H9 (cell line): ENCODE measurements around the gene NUCB2. TPM values are rescaled to one million over a fixed set of nuclear protein-coding genes. Genes with fewer than 3 reads are reported as not detected.

Source experiments
- DNase-seq: peaks from one replicate; pipeline ENCODE4 v3.0.0-alpha.2; 2017
- H2AFZ ChIP-seq: one replicate; pipeline ENCODE4 v1.6.1; 2013; ENCODE audit warnings: mild to moderate bottlenecking, low read length, control low read depth, moderate library complexity
- H2AK5ac ChIP-seq: 2 replicates; pipeline ENCODE4 v1.6.1; 2013; ENCODE audit warnings: low read length, control low read depth, mixed read lengths; ENCODE audit not compliant: insufficient read length
- H2BK120ac ChIP-seq: one replicate; pipeline ENCODE4 v1.6.1; 2013; ENCODE audit warnings: low read depth, mild to moderate bottlenecking, low read length, control low read depth, inconsistent platforms; ENCODE audit not compliant: poor library complexity, severe bottlenecking
- H2BK12ac ChIP-seq: 2 replicates; pipeline ENCODE4 v1.6.1; 2013; ENCODE audit warnings: low read length, control low read depth, mixed read lengths, low read depth; ENCODE audit not compliant: insufficient read length
- H2BK15ac ChIP-seq: 2 replicates; pipeline ENCODE4 v1.6.1; 2013; ENCODE audit warnings: low read depth, low read length, control low read depth
- H2BK20ac ChIP-seq: one replicate; pipeline ENCODE4 v1.6.1; 2013; ENCODE audit warnings: low read depth, mild to moderate bottlenecking, low read length, control low read depth, inconsistent platforms; ENCODE audit not compliant: poor library complexity, severe bottlenecking
- H2BK5ac ChIP-seq: 2 replicates; pipeline ENCODE4 v1.6.1; 2013; ENCODE audit warnings: low read length, control low read depth, mixed read lengths; ENCODE audit not compliant: insufficient read length
- H3K14ac ChIP-seq: 2 replicates; pipeline ENCODE4 v1.6.1; 2013; ENCODE audit warnings: low read length, control low read depth; ENCODE audit not compliant: insufficient read depth
- H3K18ac ChIP-seq: 2 replicates; pipeline ENCODE4 v1.6.1; 2013; ENCODE audit warnings: low read depth, mild to moderate bottlenecking, mixed read lengths, low read length, control low read depth; ENCODE audit not compliant: insufficient read length
- H3K23ac ChIP-seq: 2 replicates; pipeline ENCODE4 v1.6.1; 2013; ENCODE audit warnings: low read length, control low read depth, mixed read lengths, low read depth; ENCODE audit not compliant: insufficient read length
- H3K23me2 ChIP-seq: 2 replicates; pipeline ENCODE4 v1.6.1; 2013; ENCODE audit warnings: low read depth, mild to moderate bottlenecking, mixed read lengths, low read length, control low read depth; ENCODE audit not compliant: insufficient read length, poor library complexity, severe bottlenecking
- H3K27ac ChIP-seq: 2 replicates; pipeline ENCODE4 v1.5.1; 2013; ENCODE audit warnings: low read length, control low read depth, mixed read lengths, low read depth; ENCODE audit not compliant: insufficient read length
- H3K27me3 ChIP-seq: 2 replicates; pipeline ENCODE4 v1.6.1; 2013; ENCODE audit warnings: low read length, control low read depth, inconsistent platforms; ENCODE audit not compliant: insufficient read depth
- H3K4ac ChIP-seq: 2 replicates; pipeline ENCODE4 v1.6.1; 2013; ENCODE audit warnings: low read depth, mild to moderate bottlenecking, control low read depth, inconsistent platforms, low read length, moderate library complexity
- H3K4me1 ChIP-seq: 2 replicates; pipeline ENCODE4 v1.6.1; 2013; ENCODE audit warnings: low read length, control low read depth, inconsistent platforms; ENCODE audit not compliant: insufficient read depth
- H3K4me2 ChIP-seq: 2 replicates; pipeline ENCODE4 v1.6.1; 2013; ENCODE audit warnings: low read length, control low read depth, mixed read lengths; ENCODE audit not compliant: insufficient read length, insufficient read depth
- H3K56ac ChIP-seq: 2 replicates; pipeline ENCODE4 v1.6.1; 2013; ENCODE audit warnings: low read depth, mild to moderate bottlenecking, mixed read lengths, low read length, control low read depth; ENCODE audit not compliant: insufficient read length
- H3K79me1 ChIP-seq: 2 replicates; pipeline ENCODE4 v1.6.1; 2013; ENCODE audit warnings: low read depth, mild to moderate bottlenecking, moderate library complexity, low read length, control low read depth, inconsistent platforms; ENCODE audit not compliant: insufficient read depth, poor library complexity, severe bottlenecking
- H3K79me2 ChIP-seq: 2 replicates; pipeline ENCODE4 v1.6.1; 2013; ENCODE audit warnings: low read length, control low read depth, inconsistent platforms; ENCODE audit not compliant: insufficient read depth
- H3K9ac ChIP-seq: 2 replicates; pipeline ENCODE4 v1.6.1; 2013; ENCODE audit warnings: low read length, control low read depth, mixed read lengths; ENCODE audit not compliant: insufficient read length; ENCODE audit errors: extremely low read depth
- H3K9me3 ChIP-seq: one replicate; pipeline ENCODE4 v1.6.1; 2013; ENCODE audit warnings: low read depth, low read length, inconsistent platforms; ENCODE audit not compliant: control insufficient read depth
- H3T11ph ChIP-seq: one replicate; pipeline ENCODE4 v1.6.1; 2013; ENCODE audit warnings: mild to moderate bottlenecking, low read length, control low read depth, inconsistent platforms
- H4K20me1 ChIP-seq: one replicate; pipeline ENCODE4 v1.6.1; 2013; ENCODE audit not compliant: control insufficient read depth, insufficient read length, insufficient read depth
- H4K5ac ChIP-seq: 2 replicates; pipeline ENCODE4 v1.6.1; 2013; ENCODE audit warnings: low read depth, mild to moderate bottlenecking, mixed read lengths, low read length, control low read depth; ENCODE audit not compliant: insufficient read length
- H4K8ac ChIP-seq: replicated peaks from 2 replicates; pipeline ENCODE4 v1.6.1; 2013; ENCODE audit warnings: low read length, control low read depth, mixed read lengths, low read depth; ENCODE audit not compliant: insufficient read length
- H4K91ac ChIP-seq: 2 replicates; pipeline ENCODE4 v1.6.1; 2013; ENCODE audit warnings: low read depth, mild to moderate bottlenecking, moderate library complexity, mixed read lengths, low read length, control low read depth; ENCODE audit not compliant: insufficient read length
- H3K27ac Mint-ChIP-seq, 3 experiments: 2 replicates in 2 of 3; 3 replicates in 1 of 3; pipeline ENCODE4 v1.8.0; 2020 to 2021; ENCODE audit warnings: mixed read lengths in 3 of 3, mild to moderate bottlenecking in 1 of 3, moderate library complexity in 1 of 3
- H3K27me3 Mint-ChIP-seq: 2 replicates; pipeline ENCODE4 v1.8.0; 2021; ENCODE audit warnings: low read depth, mild to moderate bottlenecking, moderate library complexity, mixed read lengths
- H3K36me3 Mint-ChIP-seq, 3 experiments: 2 replicates in 2 of 3; 3 replicates in 1 of 3; pipeline ENCODE4 v1.8.0; 2020 to 2021; ENCODE audit warnings: low read depth in 3 of 3, mixed read lengths in 3 of 3; ENCODE audit not compliant: insufficient read depth in 1 of 3
- H3K4me1 Mint-ChIP-seq, 2 experiments: 2 replicates each; pipeline ENCODE4 v1.8.0; 2020; ENCODE audit warnings: mixed read lengths in 2 of 2
- H3K4me3 Mint-ChIP-seq, 2 experiments: 2 replicates in 1 of 2; 3 replicates in 1 of 2; pipeline ENCODE4 v1.8.0; 2020 to 2021; ENCODE audit warnings: mild to moderate bottlenecking in 2 of 2, mixed read lengths in 2 of 2, moderate library complexity in 1 of 2
- H3K9me3 Mint-ChIP-seq, 2 experiments: 2 replicates in 1 of 2; 3 replicates in 1 of 2; pipeline ENCODE4 v1.8.0; 2020; ENCODE audit warnings: mild to moderate bottlenecking in 2 of 2, mixed read lengths in 2 of 2, moderate library complexity in 1 of 2
- WGBS: extraction: QIAGEN DNeasy Blood & Tissue Kit; methylation state at CpG from one replicate; pipeline ENCODE4 v1.1.7; 2013; ENCODE audit warnings: missing lambda C conversion rate, low lambda C conversion rate, mixed read lengths; ENCODE audit not compliant: insufficient read length; ENCODE audit errors: extremely low coverage; 5-methylcytosine and 5-hydroxymethylcytosine counted together
- total RNA-seq: library from RNA; stranded (reverse); gene quantifications from 2 replicates; pipeline ENCODE4 v1.2.1, GENCODE V29; 2021
- TF ChIP-seq, protein P1 (sequence below): fragments of 200-600 bp; sonication (generic); conservative IDR thresholded peaks from 3 replicates; pipeline ENCODE4 v1.8.0; 2021; ENCODE audit warnings: antibody characterized with exemption, mild to moderate bottlenecking

Gene NUCB2
- total RNA-seq, 1 experiment from 2014 or later: 29.1 TPM

DNA sequence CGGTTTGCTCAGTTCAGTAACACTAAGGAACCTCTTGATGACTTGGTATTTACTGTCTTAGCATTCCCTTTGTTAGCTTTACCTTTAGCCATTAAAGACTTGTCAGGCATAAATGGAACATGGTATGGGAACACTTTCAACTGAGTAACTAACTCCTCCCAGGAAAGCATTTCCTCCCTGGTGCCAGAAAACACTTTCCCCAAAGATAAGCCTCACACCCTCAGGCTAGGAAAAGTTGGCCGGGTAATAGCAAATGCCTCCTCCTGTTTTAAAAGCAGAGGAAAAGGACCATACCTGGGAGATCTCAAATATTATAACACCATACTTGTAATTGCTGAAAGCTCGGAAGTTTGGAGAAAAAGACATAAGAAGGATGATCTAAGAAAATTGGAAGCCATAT, 100.0 kb downstream of the NUCB2 start:
- H3K79me1 ChIP-seq: no peaks in the 10 kb centered on the region
- no peak overlapping the region for H3K4me2 ChIP-seq
- no peak overlapping the region for H3K4me3 Mint-ChIP-seq
- no peaks in the 10 kb centered on the region for H3K27me3 ChIP-seq
- H3K9me3 ChIP-seq: peaks cover 40% of the 10 kb centered on the region
- no peak overlapping the region for H2BK20ac ChIP-seq
- H2AK5ac ChIP-seq: no peak overlapping the region
- H3K27me3 Mint-ChIP-seq: peaks cover 6% of the 10 kb centered on the region
- H3K23ac ChIP-seq: no peak overlapping the region
- no peak overlapping the region for H4K5ac ChIP-seq
- no peak overlapping the region for H3K4ac ChIP-seq
- H2BK5ac ChIP-seq: no peak overlapping the region
- no peak for DNase-seq
- no CpG with 5 or more reads among the region's 3 CpGs for WGBS
- no peak overlapping the region for H3T11ph ChIP-seq
- H3K27ac Mint-ChIP-seq: no peak overlapping the region
- H2BK120ac ChIP-seq: no peak overlapping the region
- H3K4me1 ChIP-seq: no peaks in the 10 kb centered on the region
- no peak overlapping the region for H3K27ac ChIP-seq
- H4K91ac ChIP-seq: no peak overlapping the region
- no peak overlapping the region for H2BK15ac ChIP-seq
- no peak overlapping the region for H3K14ac ChIP-seq
- H3K4me1 Mint-ChIP-seq: peaks cover 0 to 2% of the 10 kb centered on the region in 2 experiments; a peak in 1 of 4 replicates
- H2BK12ac ChIP-seq: no peak overlapping the region
- no peak overlapping the region for H3K9ac ChIP-seq
- H2AFZ ChIP-seq: no peak overlapping the region
- H4K8ac ChIP-seq: no peak overlapping the region
- no peaks in the 10 kb centered on the region for H3K23me2 ChIP-seq
- peaks cover 19 to 32% (median 22%) of the 10 kb centered on the region in 3 experiments for H3K36me3 Mint-ChIP-seq
- H4K20me1 ChIP-seq: no peaks in the 10 kb centered on the region
- peaks cover 37 to 48% of the 10 kb centered on the region in 2 experiments for H3K9me3 Mint-ChIP-seq
- TF ChIP-seq, protein P1, sequence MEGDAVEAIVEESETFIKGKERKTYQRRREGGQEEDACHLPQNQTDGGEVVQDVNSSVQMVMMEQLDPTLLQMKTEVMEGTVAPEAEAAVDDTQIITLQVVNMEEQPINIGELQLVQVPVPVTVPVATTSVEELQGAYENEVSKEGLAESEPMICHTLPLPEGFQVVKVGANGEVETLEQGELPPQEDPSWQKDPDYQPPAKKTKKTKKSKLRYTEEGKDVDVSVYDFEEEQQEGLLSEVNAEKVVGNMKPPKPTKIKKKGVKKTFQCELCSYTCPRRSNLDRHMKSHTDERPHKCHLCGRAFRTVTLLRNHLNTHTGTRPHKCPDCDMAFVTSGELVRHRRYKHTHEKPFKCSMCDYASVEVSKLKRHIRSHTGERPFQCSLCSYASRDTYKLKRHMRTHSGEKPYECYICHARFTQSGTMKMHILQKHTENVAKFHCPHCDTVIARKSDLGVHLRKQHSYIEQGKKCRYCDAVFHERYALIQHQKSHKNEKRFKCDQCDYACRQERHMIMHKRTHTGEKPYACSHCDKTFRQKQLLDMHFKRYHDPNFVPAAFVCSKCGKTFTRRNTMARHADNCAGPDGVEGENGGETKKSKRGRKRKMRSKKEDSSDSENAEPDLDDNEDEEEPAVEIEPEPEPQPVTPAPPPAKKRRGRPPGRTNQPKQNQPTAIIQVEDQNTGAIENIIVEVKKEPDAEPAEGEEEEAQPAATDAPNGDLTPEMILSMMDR: no peak
- H3K56ac ChIP-seq: no peak overlapping the region
- H3K79me2 ChIP-seq: no peaks in the 10 kb centered on the region
- no peak overlapping the region for H3K18ac ChIP-seq
